ENCODE results near the gene CAND1.

Gene CAND1

DNA sequence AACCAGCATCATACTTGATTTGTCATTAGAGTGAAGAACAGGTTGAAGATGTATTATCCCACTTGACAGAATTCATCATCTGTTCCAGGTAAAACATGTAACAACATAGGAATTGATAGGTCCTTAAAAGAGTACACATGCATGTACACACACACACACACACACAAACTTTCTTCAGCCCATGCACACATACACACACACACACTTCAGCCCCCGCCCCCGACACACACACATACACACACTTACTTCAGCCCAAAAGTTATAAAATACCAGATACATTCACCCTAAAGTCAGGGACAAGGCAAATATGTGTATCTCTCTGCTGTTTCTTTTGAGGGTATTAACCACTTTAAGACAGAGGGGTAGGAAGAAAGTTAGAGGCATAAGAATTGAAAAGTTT is 15.4 kb downstream of the CAND1 start:
- peaks cover 17% of the 10 kb centered on the region for H3K36me3 ChIP-seq (ENCODE audit: control insufficient read depth, low read depth, low read length)
- H3K27ac ChIP-seq (ENCODE audit: low read length), result no peak overlapping the region
- no peak overlapping the region for H3K4me3 ChIP-seq (ENCODE audit: low read length)
- no peaks in the 10 kb centered on the region for H3K9me3 ChIP-seq (ENCODE audit: control insufficient read depth, low read depth, low read length)
- H3K27me3 ChIP-seq (ENCODE audit: control insufficient read depth, insufficient read depth, low read length), result no peaks in the 10 kb centered on the region
- no peaks in the 10 kb centered on the region for H3K4me1 ChIP-seq (ENCODE audit: control insufficient read depth, low read depth, low read length)
- no peak overlapping the region for H3K9ac ChIP-seq (ENCODE audit: low read length)

DNA sequence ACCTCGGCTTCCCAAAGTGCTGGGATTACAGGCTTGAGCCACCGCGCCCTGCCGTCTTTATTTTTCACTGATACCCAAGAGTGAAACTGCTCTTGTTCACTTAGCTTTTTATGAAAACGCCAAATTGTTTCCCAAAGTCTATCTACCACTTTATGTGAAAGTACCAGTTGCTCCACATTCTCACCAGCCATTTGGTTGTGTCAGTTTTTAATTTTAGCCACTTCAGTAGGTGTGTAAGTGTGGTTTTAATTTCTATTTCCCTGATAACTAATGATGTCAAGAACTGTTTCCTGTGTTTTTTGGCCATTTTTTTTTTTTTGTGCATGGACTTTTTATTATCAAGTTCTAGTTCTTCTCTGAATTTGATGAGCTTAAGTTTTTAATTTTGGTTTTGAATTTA is 17.1 kb downstream of the CAND1 start:
- peaks cover 22% of the 10 kb centered on the region for H3K36me3 ChIP-seq (ENCODE audit: control insufficient read depth, low read depth, low read length)
- no peak overlapping the region for H3K9ac ChIP-seq (ENCODE audit: low read length)
- no peak overlapping the region for H3K4me3 ChIP-seq (ENCODE audit: low read length)
- no peaks in the 10 kb centered on the region for H3K9me3 ChIP-seq (ENCODE audit: control insufficient read depth, low read depth, low read length)
- no peaks in the 10 kb centered on the region for H3K27me3 ChIP-seq (ENCODE audit: control insufficient read depth, insufficient read depth, low read length)
- H3K4me1 ChIP-seq (ENCODE audit: control insufficient read depth, low read depth, low read length), result no peaks in the 10 kb centered on the region
- H3K27ac ChIP-seq (ENCODE audit: low read length), result no peak overlapping the region

DNA sequence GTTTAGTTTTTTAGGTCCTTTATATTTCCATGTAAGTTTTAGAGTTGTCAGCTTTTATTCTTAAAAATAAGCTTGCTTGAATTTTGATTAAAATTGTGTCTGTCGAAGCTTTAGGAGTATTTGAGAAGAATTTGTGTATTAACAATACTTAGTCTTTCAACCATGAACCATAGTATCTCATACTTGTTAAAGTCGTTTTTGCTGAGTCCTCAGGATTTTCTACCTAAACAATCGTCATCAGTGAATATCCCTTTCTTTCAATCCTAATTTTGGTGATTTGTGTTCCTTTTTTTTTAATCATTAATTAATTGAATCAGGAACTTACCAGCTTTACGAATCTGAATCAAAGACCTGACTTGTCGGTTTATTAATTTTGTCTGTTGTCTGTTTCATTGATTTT is 18.2 kb downstream of the CAND1 start:
- Histone ChIP-seq H3K4me1 (ENCODE audit: control insufficient read depth, low read depth, low read length) (no peaks in the 10 kb centered on the region), H3K27me3 (ENCODE audit: control insufficient read depth, insufficient read depth, low read length) (no peaks in the 10 kb centered on the region), H3K9ac (ENCODE audit: low read length) (no peak overlapping the region), H3K4me3 (ENCODE audit: low read length) (no peak overlapping the region), H3K9me3 (ENCODE audit: control insufficient read depth, low read depth, low read length) (no peaks in the 10 kb centered on the region), H3K27ac (ENCODE audit: low read length) (no peak overlapping the region), H3K36me3 (ENCODE audit: control insufficient read depth, low read depth, low read length) (peaks cover 18% of the 10 kb centered on the region)

DNA sequence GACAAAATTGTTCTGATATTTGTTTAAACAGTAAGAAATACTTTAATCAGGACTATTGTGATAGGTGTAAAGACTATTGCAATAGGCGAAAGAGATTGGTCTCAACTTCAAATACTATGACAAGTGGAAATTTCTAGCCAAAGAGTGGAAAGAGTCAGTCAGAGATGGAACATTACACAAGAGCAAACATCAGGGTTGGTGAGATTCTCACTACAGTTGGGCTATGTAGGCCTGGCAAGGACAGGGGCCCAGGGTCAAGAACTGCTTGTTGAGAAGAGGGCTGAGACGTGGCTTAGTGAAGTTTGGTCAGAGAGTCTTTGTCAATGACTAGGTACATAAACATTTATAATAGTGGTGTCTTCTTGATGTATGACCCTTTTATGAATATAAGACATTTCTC is 19.4 kb downstream of the CAND1 start:
- Histone ChIP-seq H3K27me3 (ENCODE audit: control insufficient read depth, insufficient read depth, low read length) (no peaks in the 10 kb centered on the region), H3K27ac (ENCODE audit: low read length) (no peak overlapping the region), H3K4me3 (ENCODE audit: low read length) (no peak overlapping the region), H3K4me1 (ENCODE audit: control insufficient read depth, low read depth, low read length) (no peaks in the 10 kb centered on the region), H3K9ac (ENCODE audit: low read length) (no peak overlapping the region), H3K9me3 (ENCODE audit: control insufficient read depth, low read depth, low read length) (no peaks in the 10 kb centered on the region), H3K36me3 (ENCODE audit: control insufficient read depth, low read depth, low read length) (peaks cover 22% of the 10 kb centered on the region)

DNA sequence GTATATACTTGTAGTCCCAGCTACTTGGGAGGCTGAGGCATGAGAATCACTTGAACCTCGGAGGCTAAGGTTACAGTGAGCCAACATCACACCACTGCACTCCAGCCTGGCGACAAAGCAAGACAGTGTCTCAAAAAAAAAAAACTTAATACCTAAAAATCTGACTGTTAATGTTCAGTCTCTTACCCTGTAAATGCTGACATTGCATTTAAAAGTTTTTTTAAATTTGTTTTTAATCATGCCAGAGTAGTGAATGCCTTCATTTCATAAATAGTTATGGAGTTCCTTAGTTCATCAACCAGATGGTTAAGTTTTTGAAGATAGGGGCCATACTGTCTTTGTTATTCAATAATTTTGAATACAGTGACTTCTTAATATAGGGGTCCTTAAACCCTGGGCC is 21.2 kb downstream of the CAND1 start:
- no peak overlapping the region for H3K4me3 ChIP-seq (ENCODE audit: low read length)
- no peaks in the 10 kb centered on the region for H3K9me3 ChIP-seq (ENCODE audit: control insufficient read depth, low read depth, low read length)
- H3K27me3 ChIP-seq (ENCODE audit: control insufficient read depth, insufficient read depth, low read length), result no peaks in the 10 kb centered on the region
- H3K9ac ChIP-seq (ENCODE audit: low read length), result no peak overlapping the region
- H3K27ac ChIP-seq (ENCODE audit: low read length), result no peak overlapping the region
- H3K4me1 ChIP-seq (ENCODE audit: control insufficient read depth, low read depth, low read length), result no peaks in the 10 kb centered on the region
- H3K36me3 ChIP-seq (ENCODE audit: control insufficient read depth, low read depth, low read length), result peaks cover 23% of the 10 kb centered on the region

DNA sequence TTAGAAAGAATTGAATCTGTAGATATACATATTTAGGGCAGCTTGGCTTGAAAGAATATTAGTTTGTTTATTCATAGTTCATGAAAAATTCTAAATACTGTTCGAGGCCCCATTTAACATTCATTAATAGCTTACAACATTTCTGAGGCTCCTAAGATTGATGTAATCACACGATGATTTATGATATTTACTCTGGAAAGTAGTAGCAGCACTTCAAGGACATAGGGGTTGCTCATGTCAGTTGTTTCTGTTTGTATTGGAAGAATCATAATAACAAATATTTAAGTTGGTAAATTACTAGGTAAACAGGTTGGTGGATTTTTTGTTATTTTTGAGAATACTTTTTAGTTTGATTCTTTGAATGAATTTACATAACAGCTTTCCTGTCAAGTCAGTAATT is 30.4 kb downstream of the CAND1 start:
- Histone ChIP-seq H3K36me3 (ENCODE audit: control insufficient read depth, low read depth, low read length) (peaks cover 87% of the 10 kb centered on the region), H3K27ac (ENCODE audit: low read length) (no peak overlapping the region), H3K9ac (ENCODE audit: low read length) (no peak overlapping the region), H3K4me1 (ENCODE audit: control insufficient read depth, low read depth, low read length) (no peaks in the 10 kb centered on the region), H3K4me3 (ENCODE audit: low read length) (no peak overlapping the region), H3K27me3 (ENCODE audit: control insufficient read depth, insufficient read depth, low read length) (no peaks in the 10 kb centered on the region), H3K9me3 (ENCODE audit: control insufficient read depth, low read depth, low read length) (no peaks in the 10 kb centered on the region)

DNA sequence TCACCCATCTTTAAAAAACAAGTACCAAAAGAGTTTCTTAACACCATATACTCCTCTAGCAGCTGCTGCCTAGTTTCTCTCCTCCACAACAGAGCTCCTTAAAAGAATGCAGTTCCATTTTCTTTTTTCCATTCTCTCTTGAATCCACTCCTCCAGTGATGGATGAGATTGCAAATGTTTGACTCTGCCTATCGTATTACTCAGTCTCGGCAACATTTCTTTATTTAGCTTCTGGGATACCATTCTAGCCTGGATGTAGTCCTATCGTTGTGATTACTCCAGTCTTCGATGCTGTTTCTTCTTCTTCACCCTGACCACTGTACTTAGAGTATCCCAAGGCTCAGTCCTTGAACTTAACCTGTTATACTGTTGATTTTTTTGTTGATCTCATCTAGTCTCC is 30.8 kb downstream of the CAND1 start:
- H3K27ac ChIP-seq (ENCODE audit: low read length), result no peak overlapping the region
- H3K9me3 ChIP-seq (ENCODE audit: control insufficient read depth, low read depth, low read length), result no peaks in the 10 kb centered on the region
- H3K27me3 ChIP-seq (ENCODE audit: control insufficient read depth, insufficient read depth, low read length), result no peaks in the 10 kb centered on the region
- no peak overlapping the region for H3K9ac ChIP-seq (ENCODE audit: low read length)
- H3K4me3 ChIP-seq (ENCODE audit: low read length), result no peak overlapping the region
- peaks cover 87% of the 10 kb centered on the region for H3K36me3 ChIP-seq (ENCODE audit: control insufficient read depth, low read depth, low read length)
- H3K4me1 ChIP-seq (ENCODE audit: control insufficient read depth, low read depth, low read length), result no peaks in the 10 kb centered on the region

DNA sequence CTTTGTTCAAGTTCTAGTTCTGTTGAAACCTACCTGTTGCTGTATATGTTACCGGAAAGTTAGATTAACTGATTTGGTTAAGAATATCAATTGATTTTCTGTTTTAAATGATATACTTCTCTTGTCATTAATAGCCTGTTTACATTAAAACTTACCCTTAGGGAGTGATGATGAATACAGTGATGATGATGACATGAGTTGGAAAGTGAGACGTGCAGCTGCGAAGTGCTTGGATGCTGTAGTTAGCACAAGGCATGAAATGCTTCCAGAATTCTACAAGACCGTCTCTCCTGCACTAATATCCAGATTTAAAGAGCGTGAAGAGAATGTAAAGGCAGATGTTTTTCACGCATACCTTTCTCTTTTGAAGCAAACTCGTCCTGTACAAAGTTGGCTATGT is 33.0 kb downstream of the CAND1 start:
- Histone ChIP-seq H3K4me1 (ENCODE audit: control insufficient read depth, low read depth, low read length) (no peaks in the 10 kb centered on the region), H3K4me3 (ENCODE audit: low read length) (no peak overlapping the region), H3K27me3 (ENCODE audit: control insufficient read depth, insufficient read depth, low read length) (no peaks in the 10 kb centered on the region), H3K9me3 (ENCODE audit: control insufficient read depth, low read depth, low read length) (no peaks in the 10 kb centered on the region), H3K9ac (ENCODE audit: low read length) (no peak overlapping the region), H3K36me3 (ENCODE audit: control insufficient read depth, low read depth, low read length) (peaks cover 93% of the 10 kb centered on the region), H3K27ac (ENCODE audit: low read length) (no peak overlapping the region)

DNA sequence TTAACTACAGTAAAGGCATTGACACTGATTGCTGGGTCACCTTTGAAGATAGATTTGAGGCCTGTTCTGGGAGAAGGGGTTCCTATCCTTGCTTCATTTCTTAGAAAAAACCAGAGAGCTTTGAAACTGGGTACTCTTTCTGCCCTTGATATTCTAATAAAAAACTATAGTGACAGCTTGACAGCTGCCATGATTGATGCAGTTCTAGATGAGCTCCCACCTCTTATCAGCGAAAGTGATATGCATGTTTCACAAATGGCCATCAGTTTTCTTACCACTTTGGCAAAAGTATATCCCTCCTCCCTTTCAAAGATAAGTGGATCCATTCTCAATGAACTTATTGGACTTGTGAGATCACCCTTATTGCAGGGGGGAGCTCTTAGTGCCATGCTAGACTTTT is 36.4 kb downstream of the CAND1 start:
- no peak overlapping the region for H3K9ac ChIP-seq (ENCODE audit: low read length)
- no peaks in the 10 kb centered on the region for H3K9me3 ChIP-seq (ENCODE audit: control insufficient read depth, low read depth, low read length)
- H3K4me3 ChIP-seq (ENCODE audit: low read length), result no peak overlapping the region
- no peaks in the 10 kb centered on the region for H3K4me1 ChIP-seq (ENCODE audit: control insufficient read depth, low read depth, low read length)
- peaks cover 93% of the 10 kb centered on the region for H3K36me3 ChIP-seq (ENCODE audit: control insufficient read depth, low read depth, low read length)
- H3K27ac ChIP-seq (ENCODE audit: low read length), result no peak overlapping the region
- H3K27me3 ChIP-seq (ENCODE audit: control insufficient read depth, insufficient read depth, low read length), result no peaks in the 10 kb centered on the region

DNA sequence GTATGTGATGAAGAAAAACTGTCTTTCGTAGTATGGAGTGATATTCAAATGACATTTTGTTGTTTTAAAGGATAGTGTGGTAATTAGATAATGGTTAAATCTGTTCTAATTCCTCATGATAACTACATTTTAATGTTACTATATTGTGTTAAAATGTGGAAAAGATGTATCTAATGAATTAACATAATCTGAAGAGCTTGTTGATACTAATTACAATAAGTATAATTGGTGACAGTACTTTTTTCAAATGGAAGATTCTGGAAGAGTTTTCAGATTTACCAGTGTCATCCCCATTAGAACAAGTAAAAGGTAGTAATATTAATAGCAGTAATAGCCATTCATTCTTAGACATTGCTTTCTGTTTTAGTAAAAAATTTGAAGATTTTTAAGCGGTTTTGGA is 37.6 kb downstream of the CAND1 start:
- no peak overlapping the region for H3K4me3 ChIP-seq (ENCODE audit: low read length)
- peaks cover 96% of the 10 kb centered on the region for H3K36me3 ChIP-seq (ENCODE audit: control insufficient read depth, low read depth, low read length)
- no peaks in the 10 kb centered on the region for H3K4me1 ChIP-seq (ENCODE audit: control insufficient read depth, low read depth, low read length)
- no peaks in the 10 kb centered on the region for H3K27me3 ChIP-seq (ENCODE audit: control insufficient read depth, insufficient read depth, low read length)
- H3K27ac ChIP-seq (ENCODE audit: low read length), result no peak overlapping the region
- no peaks in the 10 kb centered on the region for H3K9me3 ChIP-seq (ENCODE audit: control insufficient read depth, low read depth, low read length)
- H3K9ac ChIP-seq (ENCODE audit: low read length), result no peak overlapping the region

DNA sequence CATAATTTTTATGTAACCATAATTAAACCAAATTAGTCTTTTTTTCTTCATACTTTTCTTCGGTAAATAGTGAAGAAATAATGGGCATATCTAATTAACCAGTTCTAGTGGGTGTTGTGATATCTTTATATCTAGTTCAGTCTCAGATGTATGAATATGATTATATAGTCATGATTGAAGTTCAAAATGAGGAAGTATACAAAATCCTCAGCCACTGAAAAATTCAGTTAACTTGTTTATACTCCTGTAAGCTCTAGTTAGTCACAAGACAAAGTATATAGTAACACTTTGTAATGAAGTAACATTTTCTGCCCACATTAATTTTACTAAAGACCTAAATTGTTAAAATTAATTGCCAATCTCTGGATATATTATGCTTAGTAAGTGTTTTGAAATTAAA is 46.5 kb downstream of the CAND1 start:
- no peak overlapping the region for H3K4me3 ChIP-seq (ENCODE audit: low read length)
- H3K9ac ChIP-seq (ENCODE audit: low read length), result no peak overlapping the region
- H3K27ac ChIP-seq (ENCODE audit: low read length), result no peak overlapping the region
- no peaks in the 10 kb centered on the region for H3K27me3 ChIP-seq (ENCODE audit: control insufficient read depth, insufficient read depth, low read length)
- H3K4me1 ChIP-seq (ENCODE audit: control insufficient read depth, low read depth, low read length), result no peaks in the 10 kb centered on the region
- H3K36me3 ChIP-seq (ENCODE audit: control insufficient read depth, low read depth, low read length), result peaks cover 62% of the 10 kb centered on the region
- H3K9me3 ChIP-seq (ENCODE audit: control insufficient read depth, low read depth, low read length), result no peaks in the 10 kb centered on the region

DNA sequence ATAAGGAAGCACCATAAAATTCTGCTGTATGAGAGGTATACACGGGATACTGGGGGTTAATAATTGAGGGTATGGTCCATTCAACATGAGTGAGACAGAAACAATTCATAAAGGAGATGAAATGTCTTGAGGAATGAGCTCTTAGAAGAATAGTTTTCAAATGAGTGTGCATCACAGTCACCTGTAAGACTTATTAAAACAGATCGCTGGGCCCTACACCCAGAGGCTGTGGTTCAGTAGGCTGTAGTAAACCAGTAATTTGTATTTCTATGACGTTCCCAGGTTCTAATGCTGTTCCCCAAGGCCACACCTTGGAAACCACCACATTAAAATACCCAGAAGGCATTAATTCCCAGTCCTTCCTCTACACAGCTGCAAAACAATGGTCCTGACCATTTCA is 49.6 kb downstream of the CAND1 start:
- Histone ChIP-seq H3K4me1 (ENCODE audit: control insufficient read depth, low read depth, low read length) (no peaks in the 10 kb centered on the region), H3K9me3 (ENCODE audit: control insufficient read depth, low read depth, low read length) (no peaks in the 10 kb centered on the region), H3K36me3 (ENCODE audit: control insufficient read depth, low read depth, low read length) (peaks cover 32% of the 10 kb centered on the region), H3K9ac (ENCODE audit: low read length) (no peak overlapping the region), H3K27me3 (ENCODE audit: control insufficient read depth, insufficient read depth, low read length) (no peaks in the 10 kb centered on the region), H3K27ac (ENCODE audit: low read length) (no peak overlapping the region), H3K4me3 (ENCODE audit: low read length) (no peak overlapping the region)

DNA sequence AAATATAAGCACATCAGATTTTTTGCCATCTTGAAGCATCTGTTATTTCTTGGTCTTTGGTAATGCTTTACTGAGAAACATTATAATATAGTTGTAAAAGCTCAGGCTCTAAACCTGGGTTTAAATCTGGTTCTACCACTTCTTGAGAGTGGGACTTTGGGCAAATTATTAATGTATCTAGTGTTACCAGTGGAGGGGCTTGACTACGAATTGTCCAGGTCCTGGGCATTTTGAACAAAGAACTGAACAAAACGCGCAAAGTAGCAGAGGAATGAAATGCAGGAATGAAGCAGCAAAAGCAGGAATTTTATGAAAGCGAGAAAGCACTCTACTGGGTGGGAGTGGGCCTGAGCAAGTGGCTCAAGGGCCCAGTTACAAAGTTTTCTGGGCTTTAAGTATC is 50.8 kb downstream of the CAND1 start:
- Histone ChIP-seq H3K9me3 (ENCODE audit: control insufficient read depth, low read depth, low read length) (no peaks in the 10 kb centered on the region), H3K27me3 (ENCODE audit: control insufficient read depth, insufficient read depth, low read length) (no peaks in the 10 kb centered on the region), H3K4me1 (ENCODE audit: control insufficient read depth, low read depth, low read length) (no peaks in the 10 kb centered on the region), H3K36me3 (ENCODE audit: control insufficient read depth, low read depth, low read length) (peaks cover 22% of the 10 kb centered on the region), H3K27ac (ENCODE audit: low read length) (no peak overlapping the region), H3K4me3 (ENCODE audit: low read length) (no peak overlapping the region), H3K9ac (ENCODE audit: low read length) (no peak overlapping the region)

Data from iPS-18a (cell line).